Peyer's patch (tissue), 4 donors: Measurements from ENCODE around the gene FNDC3B. TPM values are rescaled to one million over a fixed set of nuclear protein-coding genes. Genes with fewer than 3 reads are reported as not detected.

Experiments
- DNase-seq, 3 donors: peaks; one replicate each; pipeline ENCODE4 v3.0.0-alpha.2; 2017 to 2019
- H3K27ac ChIP-seq, 4 donors: fragments of 200-600 bp; sonication (generic); one replicate each; pipeline ENCODE4 v1.5.1; 2016 to 2019
- H3K27me3 ChIP-seq, 2 donors: fragments of 200-600 bp; sonication (generic); one replicate each; pipeline ENCODE4 v1.5.1; 2019
- H3K36me3 ChIP-seq, 3 donors: fragments of 200-600 bp; sonication (generic); one replicate each; pipeline ENCODE4 v1.5.1; 2016 to 2019
- H3K4me1 ChIP-seq, 4 donors: fragments of 200-600 bp; sonication (generic); one replicate each; pipeline ENCODE4 v1.5.1; 2016 to 2019
- H3K4me3 ChIP-seq, 4 donors: fragments of 200-600 bp; sonication (generic); 1 replicate in 3 of 4; 2 replicates in 1 of 4; pipeline ENCODE4 v1.5.1; 2016 to 2019; ENCODE audit warnings: mild to moderate bottlenecking in 1 of 4
- H3K9me3 ChIP-seq, 4 donors: fragments of 200-600 bp; sonication (generic); one replicate each; pipeline ENCODE4 v1.5.1; 2016 to 2019; ENCODE audit warnings: mild to moderate bottlenecking in 1 of 4
- CTCF ChIP-seq, 6 experiments: fragments of 450-650 bp in 4 of 6; fragments of 200-600 bp in 2 of 6; sonication (generic) in 1 of 6; IDR thresholded peaks; one replicate each; pipeline ENCODE4 v1.5.1; 2017 to 2019; ENCODE audit warnings: antibody characterized with exemption in 6 of 6, mild to moderate bottlenecking in 3 of 6, moderate library complexity in 1 of 6
- POLR2A ChIP-seq, 2 donors: fragments of 450-650 bp; IDR thresholded peaks; one replicate each; pipeline ENCODE4 v1.5.1; 2017; ENCODE audit warnings: antibody characterized with exemption in 2 of 2, mild to moderate bottlenecking in 2 of 2, moderate library complexity in 2 of 2
- total RNA-seq, 4 donors: library from RNA; depleted of rRNA; stranded (reverse); fragments of >200 nt; gene quantifications; one replicate each; pipeline ENCODE4 v1.1.0, GENCODE V29; 2016

Gene FNDC3B
- total RNA-seq, 4 donors from 2014 or later = 28.7 to 74.3 (median 54.6) TPM

GRCh38 chr3:172231318-172231901 is 192.0 kb downstream of the FNDC3B start:
- H3K4me3 ChIP-seq = no peak overlapping the region
- peaks cover 0 to 7% (median 0%) of the 10 kb centered on the region in 3 donors for H3K36me3 ChIP-seq
- H3K4me1 ChIP-seq = no peaks in the 10 kb centered on the region
- DNase-seq = no peak
- no peak for TF ChIP-seq POLR2A (IDR thresholded peaks at IDR 0.05)
- no peak overlapping the region for H3K27ac ChIP-seq
- H3K27me3 ChIP-seq = no peaks in the 10 kb centered on the region
- H3K9me3 ChIP-seq = no peaks in the 10 kb centered on the region

- H3K27me3 ChIP-seq = no peaks in the 10 kb centered on the region
- H3K4me3 ChIP-seq = no peak overlapping the region
- H3K4me1 ChIP-seq = no peaks in the 10 kb centered on the region
- no peak overlapping the region for H3K27ac ChIP-seq
- H3K36me3 ChIP-seq = peaks cover 0 to 5% (median 0%) of the 10 kb centered on the region in 3 donors
- H3K9me3 ChIP-seq = no peaks in the 10 kb centered on the region
- TF ChIP-seq CTCF (IDR thresholded peaks at IDR 0.05) (no peak), POLR2A (IDR thresholded peaks at IDR 0.05) (no peak)
- no peak for DNase-seq
These were observed 193.3 kb downstream of the FNDC3B start for GRCh38 chr3:172232579-172233212.

GRCh38 chr3:172233474-172234277 is 194.3 kb downstream of the FNDC3B start:
- no peak overlapping the region for H3K4me3 ChIP-seq
- no peaks in the 10 kb centered on the region for H3K36me3 ChIP-seq
- no peak overlapping the region for H3K27ac ChIP-seq
- no peaks in the 10 kb centered on the region for H3K9me3 ChIP-seq
- TF ChIP-seq CTCF (IDR thresholded peaks at IDR 0.05) = no peak
- TF ChIP-seq POLR2A (IDR thresholded peaks at IDR 0.05) = no peak
- no peak for DNase-seq
- no peaks in the 10 kb centered on the region for H3K4me1 ChIP-seq
- no peaks in the 10 kb centered on the region for H3K27me3 ChIP-seq

GRCh38 chr3:172235698-172236097 is 196.3 kb downstream of the FNDC3B start:
- DNase-seq = no peak
- TF ChIP-seq POLR2A (IDR thresholded peaks at IDR 0.05) (no peak), CTCF (IDR thresholded peaks at IDR 0.05) (no peak)
- Histone ChIP-seq H3K4me1 (no peaks in the 10 kb centered on the region), H3K36me3 (no peaks in the 10 kb centered on the region), H3K4me3 (no peak overlapping the region), H3K27ac (no peak overlapping the region), H3K9me3 (no peaks in the 10 kb centered on the region), H3K27me3 (no peaks in the 10 kb centered on the region)

- TF ChIP-seq CTCF (IDR thresholded peaks at IDR 0.05) (no peak), POLR2A (IDR thresholded peaks at IDR 0.05) (no peak)
- Histone ChIP-seq H3K4me1 (no peaks in the 10 kb centered on the region), H3K4me3 (no peak overlapping the region), H3K27ac (no peak overlapping the region), H3K9me3 (no peaks in the 10 kb centered on the region), H3K27me3 (no peaks in the 10 kb centered on the region), H3K36me3 (no peaks in the 10 kb centered on the region)
- DNase-seq = no peak
These were observed 197.7 kb downstream of the FNDC3B start for GRCh38 chr3:172236771-172237742.
